HepG2 (cell line): ENCODE measurements around the gene PITHD1. TPM values are rescaled to one million over a fixed set of nuclear protein-coding genes. Genes with fewer than 3 reads are reported as not detected.

Source experiments
- ATAD3A ChIP-seq: sonication (generic); formaldehyde crosslinking; IDR thresholded peaks from 2 replicates; pipeline ENCODE4 v1.4.0; 2020; ENCODE audit warnings: missing genetic modification reagents
- CREB1 ChIP-seq, 2 experiments: fragments of 450-650 bp in 1 of 2; IDR thresholded peaks; 2 replicates each; pipeline ENCODE4 v1.6.1; 2016 to 2017; ENCODE audit warnings: control low read depth in 1 of 2, mild to moderate bottlenecking in 1 of 2, missing compliant biosample characterization in 1 of 2, missing genetic modification characterization in 1 of 2
- EED ChIP-seq: sonication (generic); formaldehyde crosslinking; IDR thresholded peaks from 2 replicates; pipeline ENCODE4 v1.5.0; 2020; ENCODE audit warnings: mild to moderate bottlenecking, missing genetic modification reagents
- ERF ChIP-seq: IDR thresholded peaks from 2 replicates; pipeline ENCODE4 v1.6.1; 2018; ENCODE audit warnings: missing biosample characterization, missing genetic modification reagents
- ISL2 ChIP-seq: sonication (generic); formaldehyde crosslinking; IDR thresholded peaks from 2 replicates; pipeline ENCODE4 v1.5.0; 2020; ENCODE audit warnings: missing genetic modification reagents
- MATR3 ChIP-seq: sonication (generic); formaldehyde crosslinking; IDR thresholded peaks from 2 replicates; pipeline ENCODE4 v1.4.0; 2020; ENCODE audit warnings: missing genetic modification reagents
- TIGD3 ChIP-seq: sonication (generic); formaldehyde crosslinking; IDR thresholded peaks from 2 replicates; pipeline ENCODE4 v1.5.1; 2020; ENCODE audit warnings: mild to moderate bottlenecking, missing genetic modification reagents, borderline replicate concordance
- ZFP41 ChIP-seq: sonication (generic); formaldehyde crosslinking; IDR thresholded peaks from 2 replicates; pipeline ENCODE4 v1.4.0; 2020; ENCODE audit warnings: mild to moderate bottlenecking, missing genetic modification reagents, borderline replicate concordance
- ZGPAT ChIP-seq: IDR thresholded peaks from 2 replicates; pipeline ENCODE4 v1.6.1; 2016; ENCODE audit warnings: mild to moderate bottlenecking
- ZNF280B ChIP-seq: sonication (generic); formaldehyde crosslinking; IDR thresholded peaks from 2 replicates; pipeline ENCODE4 v1.5.0; 2020; ENCODE audit warnings: missing genetic modification reagents, mild to moderate bottlenecking, borderline replicate concordance
- ZNF382 ChIP-seq: sonication (generic); formaldehyde crosslinking; IDR thresholded peaks from 2 replicates; pipeline ENCODE4 v1.5.0; 2020; ENCODE audit warnings: missing genetic modification reagents, mild to moderate bottlenecking, borderline replicate concordance
- ZNF446 ChIP-seq: sonication (generic); formaldehyde crosslinking; IDR thresholded peaks from 2 replicates; pipeline ENCODE4 v1.5.0; 2020; ENCODE audit warnings: mild to moderate bottlenecking, missing genetic modification reagents
- ZNF609 ChIP-seq: sonication (generic); formaldehyde crosslinking; IDR thresholded peaks from 2 replicates; pipeline ENCODE4 v1.4.0; 2020; ENCODE audit warnings: mild to moderate bottlenecking, missing genetic modification reagents, borderline replicate concordance
- ZNF629 ChIP-seq: sonication (generic); formaldehyde crosslinking; conservative IDR thresholded peaks from 2 replicates; pipeline ENCODE4 v1.5.0; 2020; ENCODE audit warnings: missing genetic modification reagents
- ZNF790 ChIP-seq: sonication (generic); formaldehyde crosslinking; IDR thresholded peaks from 2 replicates; pipeline ENCODE4 v1.8.0; 2022; ENCODE audit warnings: missing genetic modification reagents, mild to moderate bottlenecking, borderline replicate concordance
- ZSCAN5A ChIP-seq: sonication (generic); formaldehyde crosslinking; IDR thresholded peaks from 2 replicates; pipeline ENCODE4 v1.8.0; 2022; ENCODE audit warnings: mild to moderate bottlenecking, missing genetic modification reagents, borderline replicate concordance
- polyA plus RNA-seq, 8 experiments: library from polyadenylated mRNA; depleted of rRNA in 3 of 8; stranded (reverse) in 7 of 8; unstranded in 1 of 8; fragments of >200 nt; fragmentation: Illumina TruSeq in 4 of 8; extraction: Trizol in 4 of 8; gene quantifications; 2 replicates each; pipeline versions ENCODE4 v1.2.1 to v1.2.3, GENCODE V29; 2011 to 2016; ENCODE audit warnings: low read depth in 4 of 8, missing spikeins in 1 of 8, mixed read lengths in 1 of 8; ENCODE audit not compliant: insufficient read depth in 1 of 8
- total RNA-seq, 5 experiments: library from RNA; depleted of rRNA; stranded (reverse); fragments of >200 nt; fragmentation: Illumina TruSeq; extraction: Trizol; gene quantifications; 2 replicates each; pipeline ENCODE4 v1.2.3, GENCODE V29; 2016; ENCODE audit warnings: low read depth in 1 of 5

PITHD1 gene
- total and polyA plus RNA-seq, 2 of the 13 experiments (the other 11 are each of a cell fraction or from before 2014, with no cell fraction given) = 28.0 to 37.3 TPM

- TF ChIP-seq ZNF609 (CRISPR knock-in tag) (no peak; the same call in 1 of the 2 replicates), ISL2 (CRISPR knock-in tag) (0 out of 2 replicates have a peak, but pooled peaks have one; percentile 26), ZFP41 (no peak), ZSCAN5A (CRISPR knock-in tag) (no peak), MATR3 (CRISPR knock-in tag) (no peak), CREB1 (IDR thresholded peaks at IDR 0.05) (peak; percentile 84), CREB1 (CRISPR knock-in tag; IDR thresholded peaks at IDR 0.05) (peak; percentile 93), EED (CRISPR knock-in tag) (peak; percentile 29; the same call in 1 of the 2 replicates), ZNF629 (CRISPR knock-in tag) (no peak), ATAD3A (CRISPR knock-in tag) (no peak), ZNF446 (CRISPR knock-in tag) (0 out of 2 replicates have a peak, but pooled peaks have one; percentile 39), ZNF382 (CRISPR knock-in tag) (no peak), ZNF790 (CRISPR knock-in tag) (no peak), ZGPAT (CRISPR knock-in tag) (peak; percentile 67), TIGD3 (0 out of 2 replicates have a peak, but pooled peaks have one; percentile 69), ERF (CRISPR knock-in tag) (peak; percentile 64; the same call in 1 of the 2 replicates), ZNF280B (CRISPR knock-in tag) (no peak; the same call in 1 of the 2 replicates)
These were observed 22.5 kb downstream of the PITHD1 start, which contains the start of gene GALE (continued) for GRCh38 chr1:23800400-23801337.
